CD4-positive, alpha-beta T cell (primary cell): ENCODE data around the gene ADGRG1. TPM values are rescaled to one million over a fixed set of nuclear protein-coding genes. Genes with fewer than 3 reads are reported as not detected.

Source experiments
- ATAC-seq: fragments of 200-7000 bp; cut with Tn5 transposase; one replicate; pipeline ENCODE4 v1.10.0; 2022; ENCODE audit warnings: mild to moderate bottlenecking; ENCODE audit not compliant: poor library complexity
- CTCF ChIA-PET: fragments of 350-600 bp; sonication (Branson Sonifier 250); formaldehyde crosslinking; loops from one replicate; lab custom pipeline; 2021; ENCODE audit warnings: antibody characterized with exemption, inconsistent platforms; lab: Charles Lee
- POLR2A ChIA-PET: fragments of 350-600 bp; sonication (Branson Sonifier 250); formaldehyde crosslinking; loops from one replicate; lab custom pipeline; 2021; ENCODE audit warnings: antibody characterized with exemption, inconsistent platforms; lab: Charles Lee
- DNase-seq, 14 experiments: peaks; one replicate each; pipeline ENCODE4 v3.0.0-alpha.2; 2013 to 2020; ENCODE audit warnings: mixed read lengths in 2 of 14
- H3K27ac ChIP-seq, 2 donors: one replicate each; pipeline versions ENCODE4 v1.5.1 to v1.7.0; 2013; ENCODE audit warnings: low read length in 2 of 2, low read depth in 1 of 2, mild to moderate bottlenecking in 1 of 2
- H3K27me3 ChIP-seq, 2 experiments: 1 replicate in 1 of 2; 2 replicates in 1 of 2; pipeline versions ENCODE4 v1.6.1 to v1.7.0; 2013; ENCODE audit warnings: low read length in 2 of 2, control low read depth in 1 of 2, mild to moderate bottlenecking in 1 of 2, moderate library complexity in 1 of 2; ENCODE audit not compliant: insufficient read depth in 2 of 2, control insufficient read depth in 1 of 2
- H3K36me3 ChIP-seq: one replicate; pipeline ENCODE4 v1.6.1; 2013; ENCODE audit warnings: low read length, control low read depth; ENCODE audit not compliant: insufficient read depth
- H3K4me1 ChIP-seq: one replicate; pipeline ENCODE4 v1.6.1; 2013; ENCODE audit warnings: low read length, control low read depth; ENCODE audit not compliant: insufficient read depth
- H3K4me3 ChIP-seq: one replicate; pipeline ENCODE4 v1.5.1; 2013; ENCODE audit warnings: mild to moderate bottlenecking, low read length, moderate library complexity
- H3K9me3 ChIP-seq, 2 experiments: 1 replicate in 1 of 2; 2 replicates in 1 of 2; pipeline versions ENCODE4 v1.6.1 to v1.7.0; 2013; ENCODE audit warnings: low read length in 2 of 2, mild to moderate bottlenecking in 2 of 2, control low read depth in 1 of 2, moderate library complexity in 1 of 2; ENCODE audit not compliant: control insufficient read depth in 1 of 2, insufficient read depth in 1 of 2
- H3K27ac Mint-ChIP-seq: one replicate; pipeline ENCODE4 v1.8.0; 2020; ENCODE audit warnings: mixed read lengths
- H3K27me3 Mint-ChIP-seq: one replicate; pipeline ENCODE4 v1.8.0; 2021; ENCODE audit warnings: mixed read lengths
- H3K36me3 Mint-ChIP-seq: one replicate; pipeline ENCODE4 v1.8.0; 2021; ENCODE audit warnings: low read depth, mixed read lengths
- H3K4me1 Mint-ChIP-seq: one replicate; pipeline ENCODE4 v1.8.0; 2021; ENCODE audit warnings: low read depth, mixed read lengths
- H3K4me3 Mint-ChIP-seq: one replicate; pipeline ENCODE4 v1.8.0; 2020; ENCODE audit warnings: mild to moderate bottlenecking, mixed read lengths
- H3K9me3 Mint-ChIP-seq: one replicate; pipeline ENCODE4 v1.8.0; 2020; ENCODE audit warnings: mixed read lengths
- intact Hi-C, 2 experiments: fragments of 100-400 bp; cut with DNase I in 1 of 2; cut with micrococcal nuclease in 1 of 2; formaldehyde crosslinking; loops; one replicate each; pipeline versions ENCODE4 v1.15.1 to v1.9.0; 2023 to 2025; cut with DNase I, micrococcal nuclease
- total RNA-seq, 174 experiments: library from RNA in 2 of 174; stranded (reverse) in 2 of 174; gene quantifications; one replicate each; pipeline ENCODE4 v1.2.3 and lab custom pipeline; 2021 to 2026
- TF ChIP-seq, protein P1 (sequence below): fragments of 200-600 bp; IDR thresholded peaks from one replicate; pipeline ENCODE4 v1.8.0; 2022; ENCODE audit warnings: antibody characterized with exemption, mild to moderate bottlenecking

The ADGRG1 gene
- total RNA-seq, 2 experiments from 2014 or later, result 1.8 to 2.3 TPM

DNA sequence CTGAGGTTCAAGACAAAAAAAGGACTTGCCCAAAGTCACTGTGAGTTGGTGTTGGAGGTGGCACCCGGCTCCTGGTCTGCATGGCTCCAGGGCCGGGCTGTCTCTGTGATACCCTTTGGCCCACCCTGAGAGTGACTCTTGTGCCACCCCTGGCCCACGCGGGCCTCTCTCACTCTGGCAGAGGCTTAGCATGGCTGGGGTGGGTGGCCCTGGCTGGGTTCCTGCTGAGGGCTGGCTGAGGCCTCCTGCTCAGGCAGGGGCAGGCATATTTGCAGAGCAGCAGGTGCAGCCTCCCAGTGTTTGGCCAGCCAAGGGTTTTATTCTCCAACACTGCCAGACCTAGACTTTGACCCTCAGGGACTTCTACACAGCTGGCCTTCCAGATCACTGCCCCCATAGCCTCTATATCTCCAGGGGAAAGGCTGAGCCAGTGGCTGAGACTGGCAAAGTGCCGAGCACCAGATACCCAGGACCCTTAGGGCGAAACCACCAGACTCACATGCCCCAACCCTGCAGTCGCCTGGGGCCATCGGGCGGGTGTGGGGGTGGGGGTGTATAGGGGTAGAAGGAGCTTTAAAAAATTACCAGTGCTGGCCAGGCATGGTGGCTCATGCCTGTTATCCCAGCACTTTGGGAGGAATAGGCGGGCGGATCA is 21.5 kb upstream of the ADGRG1 start:
- intact Hi-C loops, result no loop called here
- no peaks in the 10 kb centered on the region for H3K36me3 Mint-ChIP-seq
- CTCF ChIA-PET, result no interaction called here
- peaks cover 36% of the 10 kb centered on the region for H3K4me1 ChIP-seq
- ATAC-seq (no peak), DNase-seq (no peak)
- H3K27me3 ChIP-seq, result no peaks in the 10 kb centered on the region
- no peaks in the 10 kb centered on the region for H3K9me3 ChIP-seq
- no peaks in the 10 kb centered on the region for H3K27me3 Mint-ChIP-seq
- H3K4me1 Mint-ChIP-seq, result peaks cover 27% of the 10 kb centered on the region
- no peak overlapping the region for H3K27ac ChIP-seq
- H3K4me3 ChIP-seq, result no peak overlapping the region
- no peak overlapping the region for H3K27ac Mint-ChIP-seq
- POLR2A ChIA-PET, result no interaction called here
- TF ChIP-seq, protein P1, sequence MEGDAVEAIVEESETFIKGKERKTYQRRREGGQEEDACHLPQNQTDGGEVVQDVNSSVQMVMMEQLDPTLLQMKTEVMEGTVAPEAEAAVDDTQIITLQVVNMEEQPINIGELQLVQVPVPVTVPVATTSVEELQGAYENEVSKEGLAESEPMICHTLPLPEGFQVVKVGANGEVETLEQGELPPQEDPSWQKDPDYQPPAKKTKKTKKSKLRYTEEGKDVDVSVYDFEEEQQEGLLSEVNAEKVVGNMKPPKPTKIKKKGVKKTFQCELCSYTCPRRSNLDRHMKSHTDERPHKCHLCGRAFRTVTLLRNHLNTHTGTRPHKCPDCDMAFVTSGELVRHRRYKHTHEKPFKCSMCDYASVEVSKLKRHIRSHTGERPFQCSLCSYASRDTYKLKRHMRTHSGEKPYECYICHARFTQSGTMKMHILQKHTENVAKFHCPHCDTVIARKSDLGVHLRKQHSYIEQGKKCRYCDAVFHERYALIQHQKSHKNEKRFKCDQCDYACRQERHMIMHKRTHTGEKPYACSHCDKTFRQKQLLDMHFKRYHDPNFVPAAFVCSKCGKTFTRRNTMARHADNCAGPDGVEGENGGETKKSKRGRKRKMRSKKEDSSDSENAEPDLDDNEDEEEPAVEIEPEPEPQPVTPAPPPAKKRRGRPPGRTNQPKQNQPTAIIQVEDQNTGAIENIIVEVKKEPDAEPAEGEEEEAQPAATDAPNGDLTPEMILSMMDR, result no peak
- no peaks in the 10 kb centered on the region for H3K36me3 ChIP-seq
- H3K4me3 Mint-ChIP-seq, result no peak overlapping the region
- no peaks in the 10 kb centered on the region for H3K9me3 Mint-ChIP-seq

GRCh38 chr16:57607676-57608461 is 20.6 kb upstream of the ADGRG1 start:
- intact Hi-C loops, result no loop called here
- Mint-ChIP-seq H3K4me1 (peaks cover 19% of the 10 kb centered on the region), H3K9me3 (no peaks in the 10 kb centered on the region), H3K4me3 (no peak overlapping the region), H3K27me3 (no peaks in the 10 kb centered on the region), H3K36me3 (no peaks in the 10 kb centered on the region), H3K27ac (no peak overlapping the region)
- DNase-seq (no peak), ATAC-seq (no peak)
- no peak overlapping the region for H3K4me3 ChIP-seq
- no peaks in the 10 kb centered on the region for H3K9me3 ChIP-seq
- H3K27ac ChIP-seq, result no peak overlapping the region
- POLR2A ChIA-PET, result no interaction called here
- no peaks in the 10 kb centered on the region for H3K36me3 ChIP-seq
- H3K27me3 ChIP-seq, result no peaks in the 10 kb centered on the region
- TF ChIP-seq, protein P1, result no peak
- CTCF ChIA-PET, result no interaction called here
- peaks cover 32% of the 10 kb centered on the region for H3K4me1 ChIP-seq

- H3K27me3 Mint-ChIP-seq, result no peaks in the 10 kb centered on the region
- TF ChIP-seq, protein P1, result no peak
- DNase-seq (no peak), ATAC-seq (no peak)
- Histone ChIP-seq H3K36me3 (no peaks in the 10 kb centered on the region), H3K27me3 (no peaks in the 10 kb centered on the region), H3K4me1 (peaks cover 25% of the 10 kb centered on the region), H3K27ac (no peak overlapping the region), H3K4me3 (no peak overlapping the region), H3K9me3 (no peaks in the 10 kb centered on the region)
- H3K27ac Mint-ChIP-seq, result no peak overlapping the region
- ChIA-PET CTCF (no interaction called here), POLR2A (interaction anchor here (1.7 kb wide), 1 partner anchor 127 kb away, joined by 8 read pairs; the partner anchor contains the start of gene KATNB1)
- intact Hi-C loops, result no loop called here
- no peak overlapping the region for H3K4me3 Mint-ChIP-seq
- no peaks in the 10 kb centered on the region for H3K36me3 Mint-ChIP-seq
- peaks cover 16% of the 10 kb centered on the region for H3K4me1 Mint-ChIP-seq
- H3K9me3 Mint-ChIP-seq, result no peaks in the 10 kb centered on the region
These were observed 19.8 kb upstream of the ADGRG1 start for GRCh38 chr16:57608462-57609113.
